GM18909 (cell line): ENCODE results near the gene APOBEC3B.
"Not testable (repeated sequence)": the region's sequence is repeated elsewhere in the genome, so short reads cannot be mapped to it uniquely, and the experiment has no call there.

Experiments
- ATAC-seq: cut with Tn5 transposase; IDR thresholded peaks from one replicate; pipeline ENCODE4 v1.9.1; 2021; ENCODE audit warnings: mild to moderate bottlenecking; ENCODE audit not compliant: unreplicated experiment, poor library complexity

APOBEC3B gene

GRCh38 chr22:39024519-39025308 is 42.6 kb downstream of the APOBEC3B start:
- no peak for ATAC-seq

GRCh38 chr22:39026509-39027150 is 44.5 kb downstream of the APOBEC3B start:
- no peak for ATAC-seq

GRCh38 chr22:39027717-39028116 is 45.6 kb downstream of the APOBEC3B start:
- no peak for ATAC-seq

- ATAC-seq = no peak
Measured at GRCh38 chr22:39028281-39028680, 46.1 kb downstream of the APOBEC3B start.

GRCh38 chr22:39029227-39029626 is 47.1 kb downstream of the APOBEC3B start:
- ATAC-seq = no peak

GRCh38 chr22:39030705-39031104 is 48.6 kb downstream of the APOBEC3B start:
- no peak for ATAC-seq

- not testable (repeated sequence) for ATAC-seq
Measured at GRCh38 chr22:39031434-39032295, 49.5 kb downstream of the APOBEC3B start.

- ATAC-seq = not testable (repeated sequence)
Measured at GRCh38 chr22:39037071-39037470, 54.9 kb downstream of the APOBEC3B start.

- ATAC-seq = no peak
Measured at GRCh38 chr22:39039306-39040126, 57.4 kb downstream of the APOBEC3B start.

- not testable (repeated sequence) for ATAC-seq
Measured at GRCh38 chr22:39040155-39040537, 58.0 kb downstream of the APOBEC3B start.

GRCh38 chr22:39040538-39041296 is 58.6 kb downstream of the APOBEC3B start, which contains the start of gene APOBEC3F:
Gene APOBEC3F, plus strand, starts transcription at chr22:39040864. Its CDS starts 97 bp downstream, at chr22:39040961.
- ATAC-seq = peak; percentile 93

GRCh38 chr22:39041908-39042307 is 59.8 kb downstream of the APOBEC3B start:
- ATAC-seq = no peak
